T-cell (primary cell): ENCODE measurements around the gene MAP3K2. TPM values are rescaled to one million over a fixed set of nuclear protein-coding genes. Genes with fewer than 3 reads are reported as not detected.
A peak's percentile ranks its signal among the peaks of the same experiment; 100 is the strongest.
"Not testable (repeated sequence)": the region's sequence is repeated elsewhere in the genome, so short reads cannot be mapped to it uniquely, and the experiment has no call there.

Experiments
- ATAC-seq, 4 experiments: fragments of 200-7000 bp in 3 of 4; fragments of 150-1000 bp in 1 of 4; cut with Tn5 transposase; replicated peaks in 1 of 4; 1 replicate in 3 of 4; 2 replicates in 1 of 4; pipeline ENCODE4 v1.10.0; 2021; ENCODE audit warnings: moderate library complexity in 3 of 4, mild to moderate bottlenecking in 2 of 4, moderate number of reproducible peaks in 1 of 4
- CTCF ChIA-PET, 2 donors: fragments of 300-600 bp; sonication (Branson Sonifier 250); formaldehyde crosslinking; loops; one replicate each; lab custom pipeline; 2022; ENCODE audit warnings: antibody characterized with exemption in 2 of 2; lab: Charles Lee
- POLR2A ChIA-PET, 2 donors: fragments of 300-600 bp; sonication (Branson Sonifier 250); formaldehyde crosslinking; loops; one replicate each; lab custom pipeline; 2022; ENCODE audit warnings: antibody characterized with exemption in 2 of 2; lab: Charles Lee
- DNase-seq, 35 experiments: peaks; one replicate each; pipeline versions ENCODE4 v3.0.0 to v3.0.0-alpha.2; 2013 to 2023
- H3K27ac ChIP-seq: one replicate; pipeline ENCODE4 v1.5.1; 2013; ENCODE audit warnings: low read length
- H3K27me3 ChIP-seq, 2 experiments: replicated peaks in 1 of 2; 1 replicate in 1 of 2; 2 replicates in 1 of 2; pipeline versions ENCODE4 v1.6.1 to v1.7.0; 2013; ENCODE audit warnings: low read length in 1 of 2, mixed read lengths in 1 of 2; ENCODE audit not compliant: control insufficient read depth in 2 of 2, insufficient read depth in 2 of 2; ENCODE audit errors: extremely low read depth in 1 of 2
- H3K36me3 ChIP-seq, 2 donors: 1 replicate in 1 of 2; 2 replicates in 1 of 2; pipeline versions ENCODE4 v1.6.1 to v1.7.0; 2013; ENCODE audit warnings: low read length in 1 of 2; ENCODE audit not compliant: control insufficient read depth in 2 of 2, insufficient read depth in 1 of 2; ENCODE audit errors: extremely low read depth in 1 of 2
- H3K4me1 ChIP-seq, 2 experiments: 1 replicate in 1 of 2; 2 replicates in 1 of 2; pipeline versions ENCODE4 v1.6.1 to v1.7.0; 2013; ENCODE audit warnings: low read length in 2 of 2, mixed read lengths in 1 of 2; ENCODE audit not compliant: insufficient read depth in 2 of 2, control insufficient read depth in 1 of 2; ENCODE audit errors: extremely low read depth in 1 of 2
- H3K4me3 ChIP-seq, 2 donors: 1 replicate in 1 of 2; 2 replicates in 1 of 2; pipeline versions ENCODE4 v1.5.1 to v1.7.0; 2013; ENCODE audit warnings: mild to moderate bottlenecking in 2 of 2, low read length in 1 of 2, moderate library complexity in 1 of 2; ENCODE audit not compliant: control insufficient read depth in 1 of 2; ENCODE audit errors: extremely low read depth in 1 of 2
- H3K9me3 ChIP-seq: 2 replicates; pipeline ENCODE4 v1.7.0; 2013
- H3K27ac Mint-ChIP-seq, 2 donors: one replicate each; pipeline ENCODE4 v1.8.0; 2020 to 2021; ENCODE audit warnings: mild to moderate bottlenecking in 2 of 2, mixed read lengths in 2 of 2
- H3K27me3 Mint-ChIP-seq, 2 donors: one replicate each; pipeline ENCODE4 v1.8.0; 2021 to 2022; ENCODE audit warnings: mixed read lengths in 2 of 2
- H3K36me3 Mint-ChIP-seq: one replicate; pipeline ENCODE4 v1.8.0; 2021; ENCODE audit warnings: mixed read lengths
- H3K4me1 Mint-ChIP-seq, 3 donors: one replicate each; pipeline ENCODE4 v1.8.0; 2020 to 2022; ENCODE audit warnings: mixed read lengths in 3 of 3, mild to moderate bottlenecking in 1 of 3
- H3K4me3 Mint-ChIP-seq, 3 donors: one replicate each; pipeline ENCODE4 v1.8.0; 2020 to 2022; ENCODE audit warnings: mild to moderate bottlenecking in 3 of 3, mixed read lengths in 3 of 3, moderate library complexity in 3 of 3
- H3K9me3 Mint-ChIP-seq, 3 donors: one replicate each; pipeline ENCODE4 v1.8.0; 2020 to 2022; ENCODE audit warnings: mixed read lengths in 3 of 3
- WGBS: methylation state at CpG from one replicate; pipeline ENCODE4 v1.1.5; 2013; ENCODE audit warnings: missing lambda C conversion rate; ENCODE audit not compliant: insufficient coverage; 5-methylcytosine and 5-hydroxymethylcytosine counted together
- total RNA-seq, 35 experiments: library from RNA in 6 of 35; stranded (reverse) in 6 of 35; fragments of 120-200 nt in 1 of 35; gene quantifications; one replicate each; pipeline versions ENCODE4 v1.2.1 to v1.2.4 and lab custom pipeline; 2013 to 2026

Gene MAP3K2
- total RNA-seq, 5 donors from 2014 or later (not counting 1 experiment from before 2014, with no cell fraction given): 81.6 to 89.1 (median 83.2) TPM

- Histone ChIP-seq H3K27ac (no peak overlapping the region), H3K27me3 (no peaks in the 10 kb centered on the region), H3K4me1 (peaks cover 0 to 26% of the 10 kb centered on the region in 2 experiments), H3K36me3 (no peaks in the 10 kb centered on the region), H3K9me3 (no peaks in the 10 kb centered on the region), H3K4me3 (no peak overlapping the region)
- H3K9me3 Mint-ChIP-seq: no peaks in the 10 kb centered on the region
- DNase-seq (no peak), ATAC-seq (no peak)
- peaks cover 27 to 45% (median 32%) of the 10 kb centered on the region in 3 donors for H3K4me1 Mint-ChIP-seq
- no peak overlapping the region for H3K4me3 Mint-ChIP-seq
- CTCF ChIA-PET: no interaction called here
- POLR2A ChIA-PET: no interaction called here
- H3K36me3 Mint-ChIP-seq: no peaks in the 10 kb centered on the region
- H3K27ac Mint-ChIP-seq: no peak overlapping the region
- no CpG with 5 or more reads among the region's 3 CpGs for WGBS
- no peaks in the 10 kb centered on the region for H3K27me3 Mint-ChIP-seq
These were observed 25.4 kb upstream of the MAP3K2 start for GRCh38 chr2:127413200-127413599.

- ChIA-PET POLR2A (interaction anchor here in 1 of 2 donors (0.6 kb wide), 1 partner anchor 46 kb away, joined by 3 read pairs; no protein-coding TSS in a partner anchor), CTCF (interaction anchor here in 1 of 2 donors (1.1 kb wide), 1 partner anchor 26 kb away, joined by 4 read pairs; no protein-coding TSS in a partner anchor)
- Histone ChIP-seq H3K27ac (no peak overlapping the region), H3K36me3 (no peaks in the 10 kb centered on the region), H3K27me3 (no peaks in the 10 kb centered on the region), H3K9me3 (no peaks in the 10 kb centered on the region), H3K4me3 (no peak overlapping the region), H3K4me1 (peaks cover 0 to 26% of the 10 kb centered on the region in 2 experiments)
- Mint-ChIP-seq H3K4me3 (peak overlapping the region in 1 of 3 donors; percentile 1), H3K36me3 (no peaks in the 10 kb centered on the region), H3K27ac (peak overlapping the region; percentile 4 to 5), H3K4me1 (peaks cover 24 to 42% (median 30%) of the 10 kb centered on the region in 3 donors), H3K9me3 (no peaks in the 10 kb centered on the region), H3K27me3 (no peaks in the 10 kb centered on the region)
- 81% methylated on average over 7 of the region's 12 CpGs for WGBS
- DNase-seq (no peak), ATAC-seq (no peak)
These were observed 24.0 kb upstream of the MAP3K2 start for GRCh38 chr2:127411653-127412369.

DNA sequence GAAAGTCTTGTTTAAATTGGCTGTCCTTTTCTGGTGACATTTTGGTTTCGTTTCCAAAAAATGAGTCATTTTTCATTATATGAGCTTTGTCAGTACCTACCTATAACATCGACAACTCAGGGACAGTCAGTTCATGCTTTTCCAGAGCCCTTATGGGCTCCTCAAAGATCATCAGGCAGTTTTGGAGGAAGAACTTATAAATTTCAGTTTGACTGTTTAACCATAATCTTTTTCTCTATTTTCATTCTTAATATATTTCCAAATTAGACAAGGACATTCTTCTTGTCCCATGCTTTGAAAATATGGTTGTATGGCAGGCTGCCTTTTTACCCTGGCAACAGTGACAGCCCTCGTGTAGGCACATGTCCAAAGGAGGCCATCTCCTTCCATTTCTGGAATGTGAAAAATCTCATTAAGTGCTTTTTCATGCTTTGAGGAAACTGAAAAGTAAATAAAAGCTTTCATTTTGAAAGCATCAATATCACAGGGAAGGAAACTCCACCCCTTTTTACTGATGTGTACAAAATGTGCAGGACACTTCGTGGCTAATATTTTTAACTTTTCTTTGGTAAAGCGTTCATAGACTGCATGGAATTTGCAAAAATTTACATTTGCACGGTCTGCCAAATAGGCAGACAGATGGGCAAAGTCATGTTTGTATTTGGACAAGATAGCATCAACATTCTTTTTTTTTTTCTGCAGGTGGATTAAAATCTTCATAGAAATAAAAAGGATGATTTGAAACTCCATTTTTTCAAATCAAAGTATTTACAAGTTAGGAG is 23.3 kb upstream of the MAP3K2 start:
- Histone ChIP-seq H3K27me3 (no peaks in the 10 kb centered on the region), H3K36me3 (no peaks in the 10 kb centered on the region), H3K27ac (no peak overlapping the region), H3K4me3 (no peak overlapping the region), H3K9me3 (no peaks in the 10 kb centered on the region), H3K4me1 (peaks cover 0 to 19% of the 10 kb centered on the region in 2 experiments)
- no peaks in the 10 kb centered on the region for H3K9me3 Mint-ChIP-seq
- ChIA-PET POLR2A (interaction anchor here (0.6 kb wide), 3 partner anchors 11 to 419 kb away, joined by 3 to 8 read pairs (median 4); no protein-coding TSS in a partner anchor), CTCF (interaction anchor here in 1 of 2 donors (1.1 kb wide), 1 partner anchor 25 kb away, joined by 4 read pairs; no protein-coding TSS in a partner anchor)
- WGBS: 20% methylated on average over 1 of the region's 6 CpGs
- ATAC-seq: no peak
- DNase-seq: no peak
- H3K27me3 Mint-ChIP-seq: no peaks in the 10 kb centered on the region
- H3K4me3 Mint-ChIP-seq: peak overlapping the region; percentile 2 to 69 (median 9)
- H3K36me3 Mint-ChIP-seq: no peaks in the 10 kb centered on the region
- H3K4me1 Mint-ChIP-seq: peaks cover 17 to 38% (median 23%) of the 10 kb centered on the region in 3 donors
- peak overlapping the region; percentile 84 to 92 for H3K27ac Mint-ChIP-seq

GRCh38 chr2:127409716-127410115 is 21.9 kb upstream of the MAP3K2 start:
- DNase-seq, H3K36me3 Mint-ChIP-seq, H3K36me3 ChIP-seq, H3K9me3 Mint-ChIP-seq, H3K4me3 Mint-ChIP-seq, H3K27me3 ChIP-seq, H3K27me3 Mint-ChIP-seq, ATAC-seq, H3K9me3 ChIP-seq, H3K27ac ChIP-seq, H3K4me3 ChIP-seq, CTCF ChIA-PET: not testable (repeated sequence)
- POLR2A ChIA-PET: interaction anchor here in 1 of 2 donors (1.1 kb wide), 1 partner anchor 24 kb away, joined by 3 read pairs; no protein-coding TSS in a partner anchor
- Mint-ChIP-seq H3K27ac (peak overlapping the region in 1 of 2 donors; percentile 13), H3K4me1 (peaks cover 11 to 35% (median 19%) of the 10 kb centered on the region in 3 donors)
- H3K4me1 ChIP-seq: peaks cover 0 to 11% of the 10 kb centered on the region in 2 experiments
- WGBS: 96% methylated on average over 6 of the region's 8 CpGs

DNA sequence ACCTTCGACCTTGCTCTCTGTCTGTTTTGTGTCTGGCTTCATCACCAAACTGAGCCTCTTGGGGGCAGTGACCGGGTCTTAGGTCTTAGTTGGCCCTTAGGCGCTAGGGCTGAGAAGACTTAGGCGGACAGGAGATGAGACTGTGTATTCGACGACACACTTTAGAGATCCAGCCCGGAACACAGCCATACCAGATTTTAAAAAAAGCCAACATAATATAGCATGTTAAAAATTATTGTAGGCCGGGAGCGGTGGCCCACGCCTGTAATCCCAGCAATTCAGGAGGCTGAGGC is 21.0 kb upstream of the MAP3K2 start:
- Mint-ChIP-seq H3K27ac (peak overlapping the region in 1 of 2 donors; percentile 66), H3K27me3 (no peaks in the 10 kb centered on the region), H3K4me3 (peak overlapping the region; percentile 55 to 71 (median 67)), H3K9me3 (no peaks in the 10 kb centered on the region), H3K4me1 (peaks cover 11 to 32% (median 19%) of the 10 kb centered on the region in 3 donors), H3K36me3 (no peaks in the 10 kb centered on the region)
- WGBS: 94% methylated on average over 5 of the region's 10 CpGs
- Histone ChIP-seq H3K4me1 (peaks cover 0 to 11% of the 10 kb centered on the region in 2 experiments), H3K27me3 (no peaks in the 10 kb centered on the region), H3K4me3 (peak overlapping the region in 1 of 2 donors; percentile 39), H3K36me3 (no peaks in the 10 kb centered on the region), H3K9me3 (no peaks in the 10 kb centered on the region), H3K27ac (no peak overlapping the region)
- DNase-seq: no peak
- no peak for ATAC-seq
- ChIA-PET POLR2A (no interaction called here), CTCF (no interaction called here)
